ENCODE results near the gene CEACAM8. TPM values are rescaled to one million over a fixed set of nuclear protein-coding genes. Genes with fewer than 3 reads are reported as not detected.
"Not testable (repeated sequence)": the region's sequence is repeated elsewhere in the genome, so short reads cannot be mapped to it uniquely, and the experiment has no call there.

Gene CEACAM8
- total RNA-seq, 1 experiment from 2014 or later = not detected

- Histone ChIP-seq H3K27me3 (ENCODE audit: low read length) (no peaks in the 10 kb centered on the region), H3K9ac (ENCODE audit: low read length) (no peak overlapping the region), H3K4me2 (ENCODE audit: low read length) (no peak overlapping the region), H3K27ac (ENCODE audit: low read length) (no peak overlapping the region), H3K9me3 (ENCODE audit: low read length) (no peaks in the 10 kb centered on the region), H3K79me2 (ENCODE audit: low read length) (no peaks in the 10 kb centered on the region), H3K9me2 (replicated peaks; ENCODE audit: low read length) (no peaks in the 10 kb centered on the region), H3K4me1 (ENCODE audit: insufficient read depth, low read length) (no peaks in the 10 kb centered on the region), H3F3A (ENCODE audit: low read length, unreplicated experiment) (no peaks in the 10 kb centered on the region), H3K36me3 (ENCODE audit: low read depth, low read length) (no peaks in the 10 kb centered on the region), H4K20me1 (ENCODE audit: low read length) (no peaks in the 10 kb centered on the region), H2AFZ (ENCODE audit: low read length) (no peak overlapping the region), H3K4me3 (ENCODE audit: low read length) (no peak overlapping the region)
- DNase-seq (peak; percentile 38), ATAC-seq (no peak)
- ChIA-PET POLR2A (ENCODE audit: unreplicated experiment) (no interaction called here), CTCF (interaction anchor here (0.6 to 0.7 kb wide), 2 partner anchors 99 to 112 kb away, joined by 5 to 9 read pairs; no protein-coding TSS in a partner anchor)
- BruUV-seq (replicated peaks) = no TSS peak
- intact Hi-C loops (cut with micrococcal nuclease) = no loop called here
- TF ChIP-seq EZH2phosphoT487 (IDR thresholded peaks at IDR 0.05; ENCODE audit: borderline replicate concordance, low read length) (no peak), EZH2 (IDR thresholded peaks at IDR 0.05; ENCODE audit: low read length, unreplicated experiment) (no peak), CTCF (conservative IDR thresholded peaks at IDR 0.05; ENCODE audit: low read depth, low read length) (no peak)
Observed at GRCh38 chr19:42553292-42554045, 41.3 kb downstream of the CEACAM8 start.

GRCh38 chr19:42552086-42553065, 42.3 kb downstream of the CEACAM8 start:
- H2AFZ ChIP-seq (ENCODE audit: low read length) = no peak overlapping the region
- no peaks in the 10 kb centered on the region for H3K79me2 ChIP-seq (ENCODE audit: low read length)
- no peak for TF ChIP-seq EZH2 (IDR thresholded peaks at IDR 0.05; ENCODE audit: low read length, unreplicated experiment)
- TF ChIP-seq EZH2phosphoT487 (IDR thresholded peaks at IDR 0.05; ENCODE audit: borderline replicate concordance, low read length) = no peak
- no peak for TF ChIP-seq CTCF (conservative IDR thresholded peaks at IDR 0.05; ENCODE audit: low read depth, low read length)
- no peaks in the 10 kb centered on the region for H3K9me3 ChIP-seq (ENCODE audit: low read length)
- H3K36me3 ChIP-seq (ENCODE audit: low read depth, low read length) = no peaks in the 10 kb centered on the region
- H3K9ac ChIP-seq (ENCODE audit: low read length) = no peak overlapping the region
- DNase-seq (no peak), ATAC-seq (no peak)
- H3K4me1 ChIP-seq (ENCODE audit: insufficient read depth, low read length) = no peaks in the 10 kb centered on the region
- intact Hi-C loops (cut with micrococcal nuclease) = no loop called here
- ChIA-PET POLR2A (ENCODE audit: unreplicated experiment) (no interaction called here), CTCF (interaction anchor here (0.6 to 0.7 kb wide), 2 partner anchors 100 to 111 kb away, joined by 5 to 9 read pairs; no protein-coding TSS in a partner anchor)
- no peaks in the 10 kb centered on the region for H4K20me1 ChIP-seq (ENCODE audit: low read length)
- H3K27ac ChIP-seq (ENCODE audit: low read length) = no peak overlapping the region
- H3K4me3 ChIP-seq (ENCODE audit: low read length) = no peak overlapping the region
- H3K9me2 ChIP-seq (replicated peaks; ENCODE audit: low read length) = no peaks in the 10 kb centered on the region
- H3F3A ChIP-seq (ENCODE audit: low read length, unreplicated experiment) = no peaks in the 10 kb centered on the region
- BruUV-seq (replicated peaks) = no TSS peak
- H3K27me3 ChIP-seq (ENCODE audit: low read length) = no peaks in the 10 kb centered on the region
- no peak overlapping the region for H3K4me2 ChIP-seq (ENCODE audit: low read length)

- H3K79me2 ChIP-seq (ENCODE audit: low read length); intact Hi-C loops (cut with micrococcal nuclease); H3K36me3 ChIP-seq (ENCODE audit: low read depth, low read length); BruUV-seq (replicated peaks); H3K4me1 ChIP-seq (ENCODE audit: insufficient read depth, low read length); H2AFZ ChIP-seq (ENCODE audit: low read length); H3K27me3 ChIP-seq (ENCODE audit: low read length); H3K4me3 ChIP-seq (ENCODE audit: low read length); H3F3A ChIP-seq (ENCODE audit: low read length, unreplicated experiment); POLR2A ChIA-PET (ENCODE audit: unreplicated experiment); ATAC-seq; H3K9me3 ChIP-seq (ENCODE audit: low read length); H3K4me2 ChIP-seq (ENCODE audit: low read length); H4K20me1 ChIP-seq (ENCODE audit: low read length); H3K9ac ChIP-seq (ENCODE audit: low read length); CTCF ChIA-PET; H3K9me2 ChIP-seq (replicated peaks; ENCODE audit: low read length); DNase-seq; H3K27ac ChIP-seq (ENCODE audit: low read length): not testable (repeated sequence)
Observed at GRCh38 chr19:42550521-42550920, 44.2 kb downstream of the CEACAM8 start.

GRCh38 chr19:42549067-42549466, 45.7 kb downstream of the CEACAM8 start:
- ATAC-seq; H3K27ac ChIP-seq (ENCODE audit: low read length); H3K79me2 ChIP-seq (ENCODE audit: low read length); BruUV-seq (replicated peaks); H3K4me2 ChIP-seq (ENCODE audit: low read length); H3K27me3 ChIP-seq (ENCODE audit: low read length); H3K9ac ChIP-seq (ENCODE audit: low read length); H3F3A ChIP-seq (ENCODE audit: low read length, unreplicated experiment); intact Hi-C loops (cut with micrococcal nuclease); H3K9me3 ChIP-seq (ENCODE audit: low read length); H3K36me3 ChIP-seq (ENCODE audit: low read depth, low read length); H3K4me1 ChIP-seq (ENCODE audit: insufficient read depth, low read length); H4K20me1 ChIP-seq (ENCODE audit: low read length); H3K4me3 ChIP-seq (ENCODE audit: low read length); DNase-seq; H2AFZ ChIP-seq (ENCODE audit: low read length); CTCF ChIA-PET; POLR2A ChIA-PET (ENCODE audit: unreplicated experiment); H3K9me2 ChIP-seq (replicated peaks; ENCODE audit: low read length): not testable (repeated sequence)

All from PC-3 (cell line).